Natural killer cell (primary cell): ENCODE results near the gene CCL5. TPM values are rescaled to one million over a fixed set of nuclear protein-coding genes. Genes with fewer than 3 reads are reported as not detected.

ENCODE experiments used
- ATAC-seq, 3 donors: fragments of 150-1000 bp in 2 of 3; fragments of 200-7000 bp in 1 of 3; cut with Tn5 transposase; 1 replicate in 1 of 3; 2 replicates in 2 of 3; pipeline ENCODE4 v1.10.0; 2021; ENCODE audit warnings: mild to moderate bottlenecking in 2 of 3, moderate library complexity in 2 of 3
- DNase-seq, 2 donors: peaks; one replicate each; pipeline versions ENCODE4 v3.0.0 to v3.0.0-alpha.2; 2013 to 2021; ENCODE audit warnings: mixed read lengths in 1 of 2
- H3K27ac ChIP-seq: one replicate; pipeline ENCODE4 v1.5.1; 2013; ENCODE audit warnings: mild to moderate bottlenecking, low read length
- H3K27me3 ChIP-seq: one replicate; pipeline ENCODE4 v1.6.1; 2013; ENCODE audit warnings: low read length; ENCODE audit not compliant: control insufficient read depth, insufficient read depth
- H3K36me3 ChIP-seq: one replicate; pipeline ENCODE4 v1.6.1; 2013; ENCODE audit warnings: low read length; ENCODE audit not compliant: control insufficient read depth, insufficient read depth
- H3K4me1 ChIP-seq: one replicate; pipeline ENCODE4 v1.6.1; 2013; ENCODE audit warnings: low read length; ENCODE audit not compliant: control insufficient read depth, insufficient read depth
- H3K4me3 ChIP-seq: one replicate; pipeline ENCODE4 v1.5.1; 2013; ENCODE audit warnings: low read length
- H3K9me3 ChIP-seq: one replicate; pipeline ENCODE4 v1.6.1; 2013; ENCODE audit warnings: low read length; ENCODE audit not compliant: control insufficient read depth, insufficient read depth
- H3K27ac Mint-ChIP-seq, 2 donors: one replicate each; pipeline ENCODE4 v1.8.0; 2022; ENCODE audit warnings: mild to moderate bottlenecking in 2 of 2, mixed read lengths in 2 of 2, moderate library complexity in 1 of 2
- H3K27me3 Mint-ChIP-seq, 2 donors: one replicate each; pipeline ENCODE4 v1.8.0; 2022; ENCODE audit warnings: low read depth in 2 of 2, mixed read lengths in 2 of 2
- H3K36me3 Mint-ChIP-seq: one replicate; pipeline ENCODE4 v1.8.0; 2022; ENCODE audit warnings: mixed read lengths
- H3K4me1 Mint-ChIP-seq, 2 donors: one replicate each; pipeline ENCODE4 v1.8.0; 2022; ENCODE audit warnings: mixed read lengths in 2 of 2
- H3K4me3 Mint-ChIP-seq: one replicate; pipeline ENCODE4 v1.8.0; 2022; ENCODE audit warnings: mild to moderate bottlenecking, moderate library complexity, mixed read lengths
- H3K9me3 Mint-ChIP-seq, 2 donors: one replicate each; pipeline ENCODE4 v1.8.0; 2022; ENCODE audit warnings: mixed read lengths in 2 of 2
- CTCF ChIP-seq: fragments of 200-600 bp; IDR thresholded peaks from one replicate; pipeline ENCODE4 v1.8.0; 2022; ENCODE audit warnings: antibody characterized with exemption
- WGBS: methylation state at CpG from one replicate; pipeline ENCODE4 v1.1.7; 2013; ENCODE audit warnings: missing lambda C conversion rate; ENCODE audit not compliant: insufficient coverage; 5-methylcytosine and 5-hydroxymethylcytosine counted together
- intact Hi-C: fragments of 100-400 bp; cut with micrococcal nuclease; formaldehyde crosslinking; loops from one replicate; pipeline ENCODE4 v1.14.2; 2022
- total RNA-seq, 4 donors: library from RNA; stranded (reverse); fragments of 120-200 nt in 1 of 4; gene quantifications; one replicate each; pipeline versions ENCODE4 v1.2.3 to v1.2.4, GENCODE V29; 2013 to 2022

Gene CCL5
- total RNA-seq, 3 donors from 2014 or later (not counting 1 experiment from before 2014, with no cell fraction given) = 793 to 1,167 (median 825) TPM

GRCh38 chr17:35849469-35850348, 30.5 kb downstream of the CCL5 start:
- peak; percentile 92 for TF ChIP-seq CTCF

GRCh38 chr17:35847633-35848373, 32.4 kb downstream of the CCL5 start:
- intact Hi-C loops = loop anchor here (5.0 kb wide), 2 partner anchors 49 to 84 kb away; partner anchors contain the start of gene RDM1
- no peaks in the 10 kb centered on the region for H3K9me3 ChIP-seq
- H3K36me3 ChIP-seq = peaks cover 52% of the 10 kb centered on the region
- Mint-ChIP-seq H3K4me3 (no peak overlapping the region), H3K36me3 (peaks cover 17% of the 10 kb centered on the region), H3K27me3 (no peaks in the 10 kb centered on the region), H3K9me3 (no peaks in the 10 kb centered on the region), H3K27ac (peak overlapping the region; percentile 35 to 49), H3K4me1 (peaks cover 19 to 38% of the 10 kb centered on the region in 2 donors)
- no peaks in the 10 kb centered on the region for H3K27me3 ChIP-seq
- peaks cover 18% of the 10 kb centered on the region for H3K4me1 ChIP-seq
- DNase-seq = no peak
- no peak overlapping the region for H3K4me3 ChIP-seq
- no peak for TF ChIP-seq CTCF
- H3K27ac ChIP-seq = no peak overlapping the region
- 93% methylated on average over 4 of the region's 4 CpGs for WGBS
- no peak for ATAC-seq

More at GRCh38 chr17:35849469-35850348, 30.5 kb downstream of the CCL5 start:
- H3K27ac Mint-ChIP-seq = peak overlapping the region; percentile 59 to 68
- DNase-seq (peak; percentile 44 to 86), ATAC-seq (peak; percentile 81 to 96 (median 92))
- no peaks in the 10 kb centered on the region for H3K27me3 ChIP-seq
- H3K36me3 ChIP-seq = peaks cover 35% of the 10 kb centered on the region
- WGBS = 47% methylated on average over 5 of the region's 7 CpGs
- peaks cover 27 to 41% of the 10 kb centered on the region in 2 donors for H3K4me1 Mint-ChIP-seq
- H3K9me3 Mint-ChIP-seq = no peaks in the 10 kb centered on the region
- H3K4me3 Mint-ChIP-seq = peak overlapping the region; percentile 62
- H3K4me1 ChIP-seq = peaks cover 18% of the 10 kb centered on the region
- H3K27ac ChIP-seq = peak overlapping the region; percentile 27
- intact Hi-C loops = loop anchor here (1.0 to 5.0 kb wide), 4 partner anchors 48 to 300 kb away; partner anchors contain the start of gene RDM1
- H3K27me3 Mint-ChIP-seq = no peaks in the 10 kb centered on the region
- no peaks in the 10 kb centered on the region for H3K36me3 Mint-ChIP-seq
- no peak overlapping the region for H3K4me3 ChIP-seq
- no peaks in the 10 kb centered on the region for H3K9me3 ChIP-seq

- no peaks in the 10 kb centered on the region for H3K9me3 ChIP-seq
- peaks cover 18% of the 10 kb centered on the region for H3K4me1 ChIP-seq
- Mint-ChIP-seq H3K27ac (peak overlapping the region; percentile 35 to 49), H3K4me1 (peaks cover 13 to 32% of the 10 kb centered on the region in 2 donors), H3K4me3 (no peak overlapping the region), H3K9me3 (no peaks in the 10 kb centered on the region), H3K36me3 (peaks cover 17% of the 10 kb centered on the region), H3K27me3 (no peaks in the 10 kb centered on the region)
- 88% methylated on average over 1 of the region's 2 CpGs for WGBS
- H3K27me3 ChIP-seq = no peaks in the 10 kb centered on the region
- no peak for ATAC-seq
- TF ChIP-seq CTCF = no peak
- no peak overlapping the region for H3K4me3 ChIP-seq
- DNase-seq = no peak
- H3K27ac ChIP-seq = no peak overlapping the region
- H3K36me3 ChIP-seq = peaks cover 60% of the 10 kb centered on the region
- intact Hi-C loops = loop anchor here (5.0 kb wide), 2 partner anchors 50 to 85 kb away; partner anchors contain the start of gene RDM1
Measured at GRCh38 chr17:35847006-35847405, 33.2 kb downstream of the CCL5 start.
